Measurements from ENCODE around the gene IRAK1BP1.
"Not testable (repeated sequence)": the region's sequence is repeated elsewhere in the genome, so short reads cannot be mapped to it uniquely, and the experiment has no call there.

Gene IRAK1BP1

GRCh38 chr6:78851156-78851555, 16.2 kb upstream of the IRAK1BP1 start:
- in situ Hi-C loops (cut with MboI; ENCODE audit: low sequenced_read_pairs, unreplicated experiment) = loop anchor here (25.0 kb wide), 1 partner anchor 386 kb away; the partner anchor contains the start of gene HMGN3
- TF ChIP-seq, protein P1, sequence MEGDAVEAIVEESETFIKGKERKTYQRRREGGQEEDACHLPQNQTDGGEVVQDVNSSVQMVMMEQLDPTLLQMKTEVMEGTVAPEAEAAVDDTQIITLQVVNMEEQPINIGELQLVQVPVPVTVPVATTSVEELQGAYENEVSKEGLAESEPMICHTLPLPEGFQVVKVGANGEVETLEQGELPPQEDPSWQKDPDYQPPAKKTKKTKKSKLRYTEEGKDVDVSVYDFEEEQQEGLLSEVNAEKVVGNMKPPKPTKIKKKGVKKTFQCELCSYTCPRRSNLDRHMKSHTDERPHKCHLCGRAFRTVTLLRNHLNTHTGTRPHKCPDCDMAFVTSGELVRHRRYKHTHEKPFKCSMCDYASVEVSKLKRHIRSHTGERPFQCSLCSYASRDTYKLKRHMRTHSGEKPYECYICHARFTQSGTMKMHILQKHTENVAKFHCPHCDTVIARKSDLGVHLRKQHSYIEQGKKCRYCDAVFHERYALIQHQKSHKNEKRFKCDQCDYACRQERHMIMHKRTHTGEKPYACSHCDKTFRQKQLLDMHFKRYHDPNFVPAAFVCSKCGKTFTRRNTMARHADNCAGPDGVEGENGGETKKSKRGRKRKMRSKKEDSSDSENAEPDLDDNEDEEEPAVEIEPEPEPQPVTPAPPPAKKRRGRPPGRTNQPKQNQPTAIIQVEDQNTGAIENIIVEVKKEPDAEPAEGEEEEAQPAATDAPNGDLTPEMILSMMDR (IDR thresholded peaks at IDR 0.05; ENCODE audit: borderline replicate concordance, control extremely low read depth, extremely low read depth, insufficient read depth, missing control alignments) = no peak
- no peak for DNase-seq (ENCODE audit: low spot score)

GRCh38 chr6:78854546-78854945, 12.8 kb upstream of the IRAK1BP1 start:
- TF ChIP-seq, protein P1 (IDR thresholded peaks at IDR 0.05; ENCODE audit: borderline replicate concordance, control extremely low read depth, extremely low read depth, insufficient read depth, missing control alignments) = no peak

GRCh38 chr6:78858339-78858938, 8.9 kb upstream of the IRAK1BP1 start:
- DNase-seq (ENCODE audit: low spot score) = not testable (repeated sequence)
- in situ Hi-C loops (cut with MboI; ENCODE audit: low sequenced_read_pairs, unreplicated experiment) = loop anchor here (25.0 kb wide), 1 partner anchor 379 kb away; the partner anchor contains the start of gene HMGN3

More at GRCh38 chr6:78854546-78854945, 12.8 kb upstream of the IRAK1BP1 start:
- DNase-seq (ENCODE audit: low spot score) = no peak
- in situ Hi-C loops (cut with MboI; ENCODE audit: low sequenced_read_pairs, unreplicated experiment) = loop anchor here (25.0 kb wide), 1 partner anchor 383 kb away; the partner anchor contains the start of gene HMGN3

DNA sequence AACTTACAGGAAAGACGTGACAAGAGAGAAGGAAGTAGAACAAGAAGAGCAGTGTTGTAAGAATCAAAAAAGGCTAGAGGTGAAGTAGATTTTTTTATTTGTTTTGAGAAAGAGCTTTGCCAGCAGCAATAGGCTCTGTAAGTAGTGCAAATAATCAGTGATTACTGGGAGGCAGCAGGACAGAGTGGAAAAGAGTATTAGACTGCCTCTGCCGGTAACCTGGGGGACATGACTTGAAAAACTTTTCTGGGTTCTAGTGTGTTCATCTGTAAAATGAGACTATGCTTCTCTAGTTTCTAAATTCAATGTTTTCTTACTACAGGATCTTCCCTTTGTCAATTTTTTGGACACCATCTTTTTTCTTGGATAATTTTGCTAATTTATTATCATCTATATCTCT, 5.8 kb upstream of the IRAK1BP1 start:
- TF ChIP-seq, protein P1 (IDR thresholded peaks at IDR 0.05; ENCODE audit: borderline replicate concordance, control extremely low read depth, extremely low read depth, insufficient read depth, missing control alignments) = no peak
- in situ Hi-C loops (cut with MboI; ENCODE audit: low sequenced_read_pairs, unreplicated experiment) = loop anchor here (25.0 kb wide), 1 partner anchor 376 kb away; the partner anchor contains the start of gene HMGN3
- DNase-seq (ENCODE audit: low spot score) = no peak

- in situ Hi-C loops (cut with MboI; ENCODE audit: low sequenced_read_pairs, unreplicated experiment) = loop anchor here (25.0 kb wide), 1 partner anchor 374 kb away; the partner anchor contains the start of gene HMGN3
- TF ChIP-seq, protein P1 (IDR thresholded peaks at IDR 0.05; ENCODE audit: borderline replicate concordance, control extremely low read depth, extremely low read depth, insufficient read depth, missing control alignments) = no peak
- DNase-seq (ENCODE audit: low spot score) = no peak
Measured at GRCh38 chr6:78863576-78863975, 3.8 kb upstream of the IRAK1BP1 start.

- in situ Hi-C loops (cut with MboI; ENCODE audit: low sequenced_read_pairs, unreplicated experiment) = loop anchor here (25.0 kb wide), 1 partner anchor 372 kb away; the partner anchor contains the start of gene HMGN3
- TF ChIP-seq, protein P1 (IDR thresholded peaks at IDR 0.05; ENCODE audit: borderline replicate concordance, control extremely low read depth, extremely low read depth, insufficient read depth, missing control alignments) = no peak
- no peak for DNase-seq (ENCODE audit: low spot score)
Measured at GRCh38 chr6:78864957-78865356, 2.4 kb upstream of the IRAK1BP1 start.

DNA sequence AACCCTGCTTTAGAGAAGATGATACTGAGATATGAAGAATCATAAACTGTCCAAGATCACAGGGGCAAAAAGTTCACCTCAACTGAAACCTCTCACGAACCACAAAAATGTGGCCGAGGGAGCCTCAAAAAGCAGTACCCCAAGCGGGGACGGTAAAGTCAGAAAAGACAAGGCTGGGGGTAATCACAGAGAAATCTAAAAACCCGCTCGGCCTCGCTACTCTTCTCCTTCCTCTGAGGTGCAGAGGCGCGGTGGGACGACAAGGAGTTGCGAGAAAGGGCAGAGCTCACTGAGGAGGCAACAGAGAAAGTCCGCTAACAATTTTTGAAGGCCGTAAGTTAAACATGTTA, 356 bp upstream of the IRAK1BP1 start:
- TF ChIP-seq, protein P1 (IDR thresholded peaks at IDR 0.05; ENCODE audit: borderline replicate concordance, control extremely low read depth, extremely low read depth, insufficient read depth, missing control alignments) = no peak
- in situ Hi-C loops (cut with MboI; ENCODE audit: low sequenced_read_pairs, unreplicated experiment) = loop anchor here (25.0 kb wide), 1 partner anchor 370 kb away; the partner anchor contains the start of gene HMGN3
- no peak for DNase-seq (ENCODE audit: low spot score)

All from GM13976 (cell line).